ENCODE data around the gene PAX2. TPM values are rescaled to one million over a fixed set of nuclear protein-coding genes. Genes with fewer than 3 reads are reported as not detected.

Gene PAX2
- total RNA-seq, 6 experiments from 2014 or later = not detected

DNA sequence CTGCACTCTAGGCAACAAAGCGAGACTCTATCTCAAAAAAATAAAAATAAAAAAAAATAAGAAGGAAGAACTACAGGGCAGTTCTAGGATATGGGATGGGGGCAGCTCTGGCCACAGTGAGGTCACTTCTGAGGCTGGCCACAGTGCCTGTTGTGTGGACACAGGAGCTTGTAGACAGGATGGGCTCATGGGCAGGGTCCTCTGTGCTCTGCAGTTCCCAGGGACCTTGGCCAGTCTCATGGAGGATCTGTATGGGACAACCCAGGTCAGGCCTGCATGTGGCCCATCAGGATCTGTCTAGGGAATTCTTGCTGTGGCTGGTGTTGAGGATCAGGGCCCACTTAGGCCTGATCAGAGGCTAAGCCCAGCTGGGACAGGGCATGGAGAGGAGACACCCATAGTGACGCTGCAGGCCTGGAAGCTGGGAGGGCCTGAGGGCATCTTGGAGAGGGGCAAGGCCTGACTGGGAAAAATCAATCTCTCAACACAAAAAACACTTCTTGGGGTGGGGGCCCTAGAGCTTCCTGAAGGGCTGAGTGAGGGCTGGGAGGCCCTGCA is 19.4 kb upstream of the PAX2 start:
- peaks cover 57% of the 10 kb centered on the region for H3K27me3 Mint-ChIP-seq (ENCODE audit: insufficient read depth)
- peaks cover 30% of the 10 kb centered on the region for H3K4me1 Mint-ChIP-seq (ENCODE audit: low read depth)
- no peak for DNase-seq
- H3K4me3 Mint-ChIP-seq = no peak overlapping the region
- H3K36me3 Mint-ChIP-seq (ENCODE audit: low read depth) = no peaks in the 10 kb centered on the region
- TF ChIP-seq, protein P1, sequence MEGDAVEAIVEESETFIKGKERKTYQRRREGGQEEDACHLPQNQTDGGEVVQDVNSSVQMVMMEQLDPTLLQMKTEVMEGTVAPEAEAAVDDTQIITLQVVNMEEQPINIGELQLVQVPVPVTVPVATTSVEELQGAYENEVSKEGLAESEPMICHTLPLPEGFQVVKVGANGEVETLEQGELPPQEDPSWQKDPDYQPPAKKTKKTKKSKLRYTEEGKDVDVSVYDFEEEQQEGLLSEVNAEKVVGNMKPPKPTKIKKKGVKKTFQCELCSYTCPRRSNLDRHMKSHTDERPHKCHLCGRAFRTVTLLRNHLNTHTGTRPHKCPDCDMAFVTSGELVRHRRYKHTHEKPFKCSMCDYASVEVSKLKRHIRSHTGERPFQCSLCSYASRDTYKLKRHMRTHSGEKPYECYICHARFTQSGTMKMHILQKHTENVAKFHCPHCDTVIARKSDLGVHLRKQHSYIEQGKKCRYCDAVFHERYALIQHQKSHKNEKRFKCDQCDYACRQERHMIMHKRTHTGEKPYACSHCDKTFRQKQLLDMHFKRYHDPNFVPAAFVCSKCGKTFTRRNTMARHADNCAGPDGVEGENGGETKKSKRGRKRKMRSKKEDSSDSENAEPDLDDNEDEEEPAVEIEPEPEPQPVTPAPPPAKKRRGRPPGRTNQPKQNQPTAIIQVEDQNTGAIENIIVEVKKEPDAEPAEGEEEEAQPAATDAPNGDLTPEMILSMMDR (IDR thresholded peaks at IDR 0.05) = no peak
- H3K27ac Mint-ChIP-seq = no peak overlapping the region
- H3K9me3 Mint-ChIP-seq = no peaks in the 10 kb centered on the region

DNA sequence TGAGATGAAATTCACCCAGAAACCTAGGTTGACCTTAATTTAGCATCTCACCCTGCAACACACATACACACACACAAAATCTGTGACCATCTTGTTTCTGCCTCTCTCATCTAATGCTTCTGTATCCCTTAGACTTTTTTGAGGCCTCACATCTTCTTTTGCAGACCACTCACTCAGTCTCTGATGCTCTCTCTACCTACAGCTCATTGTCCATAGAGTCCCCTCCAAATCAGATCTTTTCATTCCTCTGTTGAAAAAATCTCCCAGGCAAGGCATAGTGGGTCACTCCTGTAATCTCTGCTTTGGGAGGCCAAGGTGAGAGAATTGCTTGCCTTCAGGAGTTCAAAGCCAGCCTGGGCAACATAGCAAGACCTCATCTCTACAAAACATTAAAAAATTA is 17.6 kb upstream of the PAX2 start:
- DNase-seq = no peak
- H3K36me3 Mint-ChIP-seq (ENCODE audit: low read depth) = no peaks in the 10 kb centered on the region
- no peaks in the 10 kb centered on the region for H3K9me3 Mint-ChIP-seq
- H3K4me3 Mint-ChIP-seq = no peak overlapping the region
- H3K4me1 Mint-ChIP-seq (ENCODE audit: low read depth) = peaks cover 43% of the 10 kb centered on the region
- H3K27me3 Mint-ChIP-seq (ENCODE audit: insufficient read depth) = peaks cover 51% of the 10 kb centered on the region
- TF ChIP-seq, protein P1 (IDR thresholded peaks at IDR 0.05) = no peak
- H3K27ac Mint-ChIP-seq = no peak overlapping the region

DNA sequence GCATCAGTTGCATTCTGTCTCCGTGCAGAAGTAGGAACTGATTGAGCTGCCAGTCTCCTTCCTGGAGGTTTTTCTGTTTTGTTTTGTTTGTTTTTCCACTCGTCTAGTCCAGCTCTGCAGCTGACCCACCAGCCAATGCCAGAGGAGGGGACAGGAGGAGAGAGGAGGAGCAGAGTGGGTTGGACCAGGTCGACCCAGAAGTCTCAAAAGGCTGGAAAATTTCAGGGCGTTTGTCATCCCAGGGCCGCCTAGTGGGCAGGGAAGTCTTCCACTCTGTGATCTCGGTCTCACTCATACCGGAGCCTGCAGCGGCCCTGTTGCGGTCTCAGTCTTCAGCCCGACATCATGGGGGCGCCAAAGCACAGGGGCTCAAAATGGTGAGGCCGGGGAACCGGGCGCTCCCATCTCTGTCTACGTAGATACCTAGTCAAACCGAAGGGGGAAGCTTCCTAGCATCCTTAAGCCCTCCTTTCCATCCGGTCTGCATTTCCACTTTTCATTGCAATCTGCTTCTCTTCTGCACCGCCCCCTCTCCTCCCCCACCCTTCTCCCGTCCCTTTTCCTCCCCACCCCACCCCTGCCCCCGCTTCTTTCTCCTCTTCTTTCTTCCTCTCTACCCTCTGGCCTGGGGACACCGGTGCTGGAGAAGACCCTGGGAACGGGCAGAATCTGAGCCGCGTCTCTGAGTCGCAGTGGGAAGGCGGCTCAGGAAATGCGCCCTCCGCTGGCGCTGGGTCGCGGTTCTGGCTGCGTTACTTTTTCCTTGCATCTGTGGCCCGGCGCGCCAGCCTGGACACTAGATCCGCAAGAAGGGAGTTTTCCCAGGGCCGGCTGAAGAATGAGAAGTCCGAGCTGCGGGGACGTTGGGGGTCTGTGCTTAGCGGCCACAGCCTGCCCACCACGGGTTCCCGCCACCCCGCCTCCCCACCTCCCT is 16.2 kb upstream of the PAX2 start:
- no peaks in the 10 kb centered on the region for H3K36me3 Mint-ChIP-seq (ENCODE audit: low read depth)
- DNase-seq = peak; percentile 43
- no peaks in the 10 kb centered on the region for H3K9me3 Mint-ChIP-seq
- H3K4me1 Mint-ChIP-seq (ENCODE audit: low read depth) = peaks cover 43% of the 10 kb centered on the region
- TF ChIP-seq, protein P1 (IDR thresholded peaks at IDR 0.05) = peak; percentile 74
- H3K4me3 Mint-ChIP-seq = peak overlapping the region; percentile 86
- no peak overlapping the region for H3K27ac Mint-ChIP-seq
- H3K27me3 Mint-ChIP-seq (ENCODE audit: insufficient read depth) = peaks cover 53% of the 10 kb centered on the region

DNA sequence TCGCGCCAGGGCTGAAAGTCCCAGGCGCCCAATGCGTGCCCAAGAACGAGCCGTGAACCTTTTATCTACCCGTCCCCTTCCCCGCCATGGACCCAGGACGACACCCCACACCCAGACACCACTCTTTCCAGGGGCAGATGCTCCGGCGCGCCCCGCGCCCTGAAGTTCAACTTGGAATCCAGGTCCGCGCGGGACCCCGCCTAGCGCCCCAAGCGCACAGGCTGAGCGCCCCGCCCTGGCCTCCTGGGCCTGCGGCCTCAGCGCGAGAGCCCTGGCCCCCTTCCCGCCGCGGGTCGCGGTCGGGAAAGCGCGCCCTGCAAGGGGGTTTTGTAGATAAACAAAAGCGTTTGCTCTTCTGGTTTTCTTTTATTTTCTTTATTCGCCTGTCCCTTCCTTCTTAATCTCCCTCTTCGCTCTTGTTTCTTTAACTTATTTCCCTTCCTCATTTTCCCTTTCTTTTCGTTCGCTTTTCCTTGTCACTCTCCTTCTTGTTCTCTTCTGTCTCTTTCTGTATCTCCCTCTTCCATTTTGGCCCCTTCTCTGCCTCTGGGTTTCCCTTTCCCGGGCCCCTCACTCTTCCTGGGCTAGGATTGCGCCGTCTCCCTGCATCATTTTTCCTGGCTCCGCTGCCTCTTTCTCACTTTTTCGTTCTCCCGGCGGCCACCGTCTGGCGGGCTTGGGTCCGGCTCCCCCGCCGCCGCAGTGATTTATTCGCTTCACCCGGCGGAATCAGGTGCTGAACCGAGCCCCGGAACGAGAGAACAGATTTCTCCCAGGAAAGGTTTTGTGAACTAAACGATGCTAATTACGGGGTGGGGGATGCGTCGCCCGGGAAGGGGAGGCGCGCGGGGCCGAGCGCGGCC is 15.3 kb upstream of the PAX2 start:
- no peak for DNase-seq
- Mint-ChIP-seq H3K4me3 (peak overlapping the region; percentile 86), H3K27me3 (ENCODE audit: insufficient read depth) (peaks cover 54% of the 10 kb centered on the region), H3K27ac (peak overlapping the region; percentile 60), H3K36me3 (ENCODE audit: low read depth) (no peaks in the 10 kb centered on the region), H3K4me1 (ENCODE audit: low read depth) (peaks cover 44% of the 10 kb centered on the region), H3K9me3 (no peaks in the 10 kb centered on the region)
- TF ChIP-seq, protein P1 (IDR thresholded peaks at IDR 0.05) = no peak

DNA sequence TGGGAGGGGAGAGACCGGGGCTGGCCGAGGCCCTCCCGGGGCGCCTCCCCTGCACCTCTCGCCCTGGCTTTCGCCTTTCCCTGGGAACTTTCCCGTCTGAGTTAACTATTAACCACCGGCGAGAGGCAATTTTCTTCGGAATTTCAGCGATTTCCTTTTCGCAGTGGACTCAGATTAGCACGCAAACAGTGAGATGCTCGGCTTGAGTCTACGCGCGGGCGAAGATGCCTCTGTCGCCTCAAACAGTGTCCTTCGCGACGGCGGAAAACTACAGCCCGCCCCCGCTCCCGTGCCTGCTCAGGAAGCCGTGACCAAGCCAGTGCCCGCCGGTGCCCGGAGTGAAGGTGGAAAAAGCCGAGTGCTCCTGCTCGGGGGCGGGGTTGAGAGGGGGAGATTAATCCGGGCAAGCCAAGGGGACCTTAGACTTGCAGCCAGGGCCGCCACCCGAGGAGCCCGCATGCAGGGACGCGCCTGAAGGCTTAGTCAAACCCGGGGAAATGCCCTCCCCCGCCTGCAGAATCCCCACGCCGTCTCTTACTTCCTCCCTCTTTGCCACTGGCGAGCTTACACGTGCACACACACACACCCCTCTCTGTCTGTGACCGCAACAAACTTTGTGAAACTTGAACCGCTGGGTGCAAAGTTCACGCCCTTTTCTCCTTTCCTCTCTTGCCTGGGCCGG is 14.5 kb upstream of the PAX2 start:
- TF ChIP-seq, protein P1 (IDR thresholded peaks at IDR 0.05) = no peak
- H3K4me1 Mint-ChIP-seq (ENCODE audit: low read depth) = peaks cover 38% of the 10 kb centered on the region
- no peaks in the 10 kb centered on the region for H3K36me3 Mint-ChIP-seq (ENCODE audit: low read depth)
- no peak for DNase-seq
- peaks cover 56% of the 10 kb centered on the region for H3K27me3 Mint-ChIP-seq (ENCODE audit: insufficient read depth)
- H3K4me3 Mint-ChIP-seq = peak overlapping the region; percentile 83
- H3K27ac Mint-ChIP-seq = no peak overlapping the region
- H3K9me3 Mint-ChIP-seq = no peaks in the 10 kb centered on the region
